Progenitor cell of endocrine pancreas (in vitro differentiated cells): ENCODE results near the gene TEAD1. TPM values are rescaled to one million over a fixed set of nuclear protein-coding genes. Genes with fewer than 3 reads are reported as not detected.

Experiments used
- DNase-seq: peaks from one replicate; pipeline ENCODE4 v3.0.0; 2021; ENCODE audit warnings: low spot score; ENCODE audit not compliant: unreplicated experiment
- H3K27ac Mint-ChIP-seq: 2 replicates; pipeline ENCODE4 v1.8.0; 2021; ENCODE audit warnings: mild to moderate bottlenecking, moderate library complexity, mixed read lengths
- H3K27me3 Mint-ChIP-seq: 2 replicates; pipeline ENCODE4 v1.8.0; 2021; ENCODE audit warnings: mixed read lengths
- H3K36me3 Mint-ChIP-seq: 2 replicates; pipeline ENCODE4 v1.8.0; 2022; ENCODE audit warnings: mixed read lengths; ENCODE audit not compliant: insufficient read depth
- H3K4me1 Mint-ChIP-seq: 2 replicates; pipeline ENCODE4 v1.8.0; 2021; ENCODE audit warnings: low read depth, mixed read lengths
- H3K4me3 Mint-ChIP-seq: 2 replicates; pipeline ENCODE4 v1.8.0; 2021; ENCODE audit warnings: low read depth, mild to moderate bottlenecking, moderate library complexity, mixed read lengths
- H3K9me3 Mint-ChIP-seq: 2 replicates; pipeline ENCODE4 v1.8.0; 2021; ENCODE audit warnings: low read depth, mixed read lengths
- total RNA-seq: library from RNA; stranded (reverse); gene quantifications from 2 replicates; pipeline ENCODE4 v1.2.1, GENCODE V29; 2021
- TF ChIP-seq, protein P1 (sequence below): fragments of 200-600 bp; sonication (generic); IDR thresholded peaks from one replicate; pipeline ENCODE4 v1.5.0; 2021; ENCODE audit warnings: antibody characterized with exemption, mild to moderate bottlenecking; ENCODE audit not compliant: unreplicated experiment

TEAD1 gene
- total RNA-seq, 1 donor from 2014 or later = 92.4 TPM

DNA sequence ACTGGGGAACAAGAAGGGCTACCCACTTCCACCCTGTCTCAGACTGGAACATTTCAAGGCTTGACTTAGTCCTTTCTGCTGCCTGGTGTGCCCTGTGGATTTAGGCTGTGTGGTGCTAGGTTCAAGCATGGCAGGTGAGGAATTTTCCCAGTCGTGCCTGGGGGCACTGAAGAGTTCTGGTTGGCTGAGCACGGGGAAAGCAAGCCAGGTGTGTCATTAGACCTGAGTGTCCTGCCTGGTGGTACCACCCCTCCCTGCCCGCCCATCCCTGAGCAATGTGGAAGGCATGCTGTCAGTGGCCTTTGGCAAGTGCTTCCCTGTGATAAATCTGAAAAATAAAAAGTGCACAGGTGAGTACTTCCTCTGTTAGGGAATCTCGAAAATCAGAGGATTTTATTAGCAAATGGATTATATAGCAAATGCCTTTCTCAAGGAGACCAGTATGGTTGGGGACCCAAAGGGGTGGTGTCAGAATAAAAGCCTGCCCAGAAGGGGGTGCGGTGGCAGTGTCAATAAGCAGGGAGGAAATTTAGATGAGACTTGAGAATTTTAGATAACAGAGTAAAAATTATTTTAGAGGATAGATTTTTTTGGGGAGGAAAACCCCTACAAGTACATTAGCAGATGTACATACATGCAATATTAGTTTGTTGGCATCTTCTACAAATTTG lies 22.8 kb downstream of the TEAD1 start:
- H3K27ac Mint-ChIP-seq = no peak overlapping the region
- DNase-seq = no peak
- H3K36me3 Mint-ChIP-seq = no peaks in the 10 kb centered on the region
- H3K4me3 Mint-ChIP-seq = no peak overlapping the region
- H3K27me3 Mint-ChIP-seq = no peaks in the 10 kb centered on the region
- TF ChIP-seq, protein P1, sequence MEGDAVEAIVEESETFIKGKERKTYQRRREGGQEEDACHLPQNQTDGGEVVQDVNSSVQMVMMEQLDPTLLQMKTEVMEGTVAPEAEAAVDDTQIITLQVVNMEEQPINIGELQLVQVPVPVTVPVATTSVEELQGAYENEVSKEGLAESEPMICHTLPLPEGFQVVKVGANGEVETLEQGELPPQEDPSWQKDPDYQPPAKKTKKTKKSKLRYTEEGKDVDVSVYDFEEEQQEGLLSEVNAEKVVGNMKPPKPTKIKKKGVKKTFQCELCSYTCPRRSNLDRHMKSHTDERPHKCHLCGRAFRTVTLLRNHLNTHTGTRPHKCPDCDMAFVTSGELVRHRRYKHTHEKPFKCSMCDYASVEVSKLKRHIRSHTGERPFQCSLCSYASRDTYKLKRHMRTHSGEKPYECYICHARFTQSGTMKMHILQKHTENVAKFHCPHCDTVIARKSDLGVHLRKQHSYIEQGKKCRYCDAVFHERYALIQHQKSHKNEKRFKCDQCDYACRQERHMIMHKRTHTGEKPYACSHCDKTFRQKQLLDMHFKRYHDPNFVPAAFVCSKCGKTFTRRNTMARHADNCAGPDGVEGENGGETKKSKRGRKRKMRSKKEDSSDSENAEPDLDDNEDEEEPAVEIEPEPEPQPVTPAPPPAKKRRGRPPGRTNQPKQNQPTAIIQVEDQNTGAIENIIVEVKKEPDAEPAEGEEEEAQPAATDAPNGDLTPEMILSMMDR = no peak
- peaks cover 60% of the 10 kb centered on the region for H3K4me1 Mint-ChIP-seq
- H3K9me3 Mint-ChIP-seq = no peaks in the 10 kb centered on the region

DNA sequence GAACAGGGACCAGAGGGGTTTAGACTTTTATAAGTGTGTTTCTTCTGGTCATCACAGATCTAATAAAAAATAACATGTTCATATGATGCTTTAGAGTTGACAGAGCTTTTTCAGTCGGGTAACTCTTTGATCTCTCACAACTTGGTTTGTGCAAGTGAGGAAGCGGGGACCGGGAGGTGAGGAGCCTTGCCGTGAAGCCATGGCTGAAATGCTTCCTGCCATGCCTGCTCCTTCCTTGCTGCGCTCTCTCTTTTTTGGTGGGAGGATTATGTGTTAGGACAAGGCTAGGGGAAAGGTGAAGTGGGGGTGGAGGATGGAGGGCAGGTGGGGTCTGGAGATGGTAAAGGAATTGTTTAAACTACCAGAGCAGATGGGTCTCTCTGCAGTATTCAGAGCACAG lies 23.8 kb downstream of the TEAD1 start:
- TF ChIP-seq, protein P1 = no peak
- Mint-ChIP-seq H3K27me3 (no peaks in the 10 kb centered on the region), H3K36me3 (no peaks in the 10 kb centered on the region), H3K27ac (no peak overlapping the region), H3K4me3 (peak overlapping the region; percentile 17), H3K9me3 (no peaks in the 10 kb centered on the region), H3K4me1 (peaks cover 50% of the 10 kb centered on the region)
- no peak for DNase-seq

DNA sequence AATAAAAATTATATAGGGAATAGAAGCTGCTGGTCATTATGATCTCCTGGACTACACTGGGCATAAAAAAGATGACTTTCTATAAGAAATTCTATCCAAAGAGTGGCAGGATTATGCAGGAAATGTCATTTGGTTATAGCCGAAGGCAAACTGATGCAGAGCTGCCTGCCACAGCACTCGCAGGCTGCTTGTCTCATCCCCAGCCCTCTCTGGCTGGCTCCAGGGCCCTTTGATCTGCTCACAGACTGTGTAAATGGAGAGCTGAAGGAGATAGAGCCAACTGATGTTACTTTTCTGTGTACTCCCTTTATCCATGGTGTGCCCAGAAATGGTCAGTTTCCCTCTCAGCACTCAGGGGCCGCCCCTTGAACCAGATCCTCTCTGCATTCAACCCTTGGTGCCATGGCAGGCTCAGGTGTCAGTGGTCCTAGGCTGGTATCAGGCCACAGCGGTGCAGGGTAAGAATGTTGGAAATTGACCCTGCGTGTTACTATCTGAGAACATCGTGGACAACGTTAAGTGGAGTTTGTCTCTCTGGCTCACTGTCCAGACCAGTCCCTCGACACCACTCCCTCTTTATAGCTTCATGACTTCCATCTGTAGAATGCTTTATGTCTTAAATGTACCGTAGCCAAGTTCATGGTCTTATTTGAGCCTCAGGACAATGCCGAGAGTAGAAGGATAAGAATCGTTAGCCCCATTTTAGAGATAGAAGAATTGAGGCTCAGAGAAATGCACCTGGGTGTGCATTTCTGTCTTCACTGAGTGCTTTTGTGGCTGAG lies 27.8 kb downstream of the TEAD1 start:
- Mint-ChIP-seq H3K4me3 (no peak overlapping the region), H3K4me1 (peaks cover 32% of the 10 kb centered on the region), H3K27ac (no peak overlapping the region), H3K9me3 (no peaks in the 10 kb centered on the region), H3K27me3 (no peaks in the 10 kb centered on the region), H3K36me3 (no peaks in the 10 kb centered on the region)
- DNase-seq = no peak
- TF ChIP-seq, protein P1 = no peak

DNA sequence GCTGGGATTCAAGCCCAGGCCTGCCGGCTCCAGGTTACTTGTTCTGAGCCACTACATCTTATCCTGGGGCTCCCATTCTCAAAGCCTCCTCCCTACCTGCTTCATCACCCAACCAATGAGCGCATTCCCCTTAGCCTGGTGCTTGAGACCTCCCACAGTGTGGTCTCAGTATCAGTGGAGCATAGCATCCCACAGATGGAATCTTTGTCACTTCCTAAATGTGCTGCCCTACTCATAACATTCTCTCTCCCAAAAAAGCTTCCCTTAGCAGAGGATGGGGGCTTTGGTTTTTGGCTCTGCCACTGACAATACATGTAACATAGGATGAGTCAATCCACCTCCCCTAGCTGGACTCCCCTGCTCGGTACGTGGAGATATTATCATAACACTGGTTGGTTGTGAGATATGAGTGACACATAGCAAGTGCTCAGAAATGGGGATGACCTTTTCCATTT lies 28.8 kb downstream of the TEAD1 start:
- TF ChIP-seq, protein P1 = no peak
- Mint-ChIP-seq H3K27ac (no peak overlapping the region), H3K36me3 (no peaks in the 10 kb centered on the region), H3K4me1 (peaks cover 34% of the 10 kb centered on the region), H3K4me3 (no peak overlapping the region), H3K9me3 (no peaks in the 10 kb centered on the region), H3K27me3 (no peaks in the 10 kb centered on the region)
- no peak for DNase-seq

DNA sequence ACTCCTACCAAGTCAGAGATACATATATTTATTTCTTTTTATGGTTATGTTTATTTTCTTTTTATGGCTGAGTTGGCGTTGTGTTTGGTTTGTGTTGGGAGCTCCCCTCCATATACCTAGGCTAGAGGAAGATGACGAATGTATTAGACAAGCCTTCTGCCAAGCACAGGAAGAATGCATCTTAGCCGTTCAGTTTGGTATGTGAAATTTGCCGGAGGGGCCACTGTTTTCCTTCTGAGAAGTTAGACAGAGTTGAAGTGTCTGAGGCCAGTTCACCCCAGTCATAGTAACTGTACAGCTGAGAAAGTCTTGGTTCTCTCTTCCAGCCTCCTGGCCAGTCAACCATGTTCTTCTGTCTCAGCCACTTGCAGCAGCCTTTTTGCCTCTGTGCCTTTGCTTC lies 29.8 kb downstream of the TEAD1 start:
- peak overlapping the region; percentile 75 for H3K27ac Mint-ChIP-seq
- TF ChIP-seq, protein P1 = no peak
- DNase-seq = no peak
- H3K36me3 Mint-ChIP-seq = no peaks in the 10 kb centered on the region
- no peaks in the 10 kb centered on the region for H3K27me3 Mint-ChIP-seq
- no peaks in the 10 kb centered on the region for H3K9me3 Mint-ChIP-seq
- H3K4me3 Mint-ChIP-seq = no peak overlapping the region
- H3K4me1 Mint-ChIP-seq = peaks cover 31% of the 10 kb centered on the region
